Stimulated activated naive CD8-positive, alpha-beta T cell treated with anti-CD3 and anti-CD28 coated beads, Interleukin-15, amount 100 ng/mL, for 72 hours (primary cell): ENCODE measurements around the gene LASP1.
A peak's percentile ranks its signal among the peaks of the same experiment; 100 is the strongest.

Source experiments
- ATAC-seq: fragments of 150-1000 bp; cut with Tn5 transposase; 2 replicates; pipeline ENCODE4 v1.10.0; 2021; ENCODE audit warnings: mild to moderate bottlenecking, moderate library complexity
- DNase-seq, 2 donors: peaks; one replicate each; pipeline ENCODE4 v3.0.0; 2021 to 2022
- H3K27ac Mint-ChIP-seq, 2 donors: one replicate each; pipeline ENCODE4 v1.8.0; 2022; ENCODE audit warnings: mild to moderate bottlenecking in 2 of 2, mixed read lengths in 2 of 2, moderate library complexity in 2 of 2
- H3K27me3 Mint-ChIP-seq: one replicate; pipeline ENCODE4 v1.8.0; 2022; ENCODE audit warnings: mixed read lengths
- H3K4me1 Mint-ChIP-seq: one replicate; pipeline ENCODE4 v1.8.0; 2022; ENCODE audit warnings: mild to moderate bottlenecking, mixed read lengths
- H3K4me3 Mint-ChIP-seq, 2 donors: one replicate each; pipeline ENCODE4 v1.8.0; 2022; ENCODE audit warnings: mild to moderate bottlenecking in 2 of 2, mixed read lengths in 2 of 2, moderate library complexity in 1 of 2
- H3K9me3 Mint-ChIP-seq, 2 donors: one replicate each; pipeline ENCODE4 v1.8.0; 2022; ENCODE audit warnings: mixed read lengths in 2 of 2

LASP1 gene

DNA sequence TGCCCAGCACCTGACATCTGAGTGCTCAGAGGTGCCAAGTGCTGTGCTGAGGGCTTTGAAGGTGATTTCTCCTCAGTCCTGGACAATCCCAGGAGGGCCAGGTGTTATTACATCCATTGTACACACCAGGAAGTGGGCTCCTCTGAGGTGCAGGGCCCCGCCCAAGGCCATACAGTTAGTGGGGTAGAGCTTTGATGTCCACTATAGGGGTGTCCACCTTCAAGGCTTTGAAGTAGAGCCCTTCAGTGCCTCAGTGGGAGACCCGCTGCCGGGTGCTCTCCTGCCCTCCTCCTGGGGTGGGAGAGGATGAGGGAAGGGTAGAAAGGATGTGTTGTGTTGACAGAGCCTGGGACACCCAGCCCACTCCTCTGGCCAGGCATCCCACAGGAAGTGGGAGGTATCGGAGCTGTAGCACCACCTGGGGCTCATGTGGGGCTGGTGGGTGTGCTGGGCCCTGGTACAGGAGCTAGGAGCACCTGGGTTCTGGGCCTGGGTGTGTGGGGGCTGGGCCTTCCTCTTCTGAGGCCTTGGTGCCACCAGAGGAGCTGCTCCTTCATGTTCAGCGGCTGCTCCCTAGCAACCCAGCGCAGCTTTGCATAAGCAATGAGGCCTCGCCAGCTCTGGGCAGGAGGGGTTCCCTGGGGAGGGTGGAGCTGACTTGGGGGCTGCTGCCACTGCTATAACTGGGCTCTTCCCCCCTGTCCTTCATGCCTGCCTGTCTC is 7.4 kb downstream of the LASP1 start:
- DNase-seq (peak in 1 of 2 donors; percentile 41), ATAC-seq (peak; percentile 52)
- peak overlapping the region; percentile 90 to 91 for H3K27ac Mint-ChIP-seq
- H3K4me3 Mint-ChIP-seq: peak overlapping the region; percentile 59 to 68
- no peaks in the 10 kb centered on the region for H3K9me3 Mint-ChIP-seq
- H3K27me3 Mint-ChIP-seq: no peaks in the 10 kb centered on the region
- peaks cover 99% of the 10 kb centered on the region for H3K4me1 Mint-ChIP-seq

DNA sequence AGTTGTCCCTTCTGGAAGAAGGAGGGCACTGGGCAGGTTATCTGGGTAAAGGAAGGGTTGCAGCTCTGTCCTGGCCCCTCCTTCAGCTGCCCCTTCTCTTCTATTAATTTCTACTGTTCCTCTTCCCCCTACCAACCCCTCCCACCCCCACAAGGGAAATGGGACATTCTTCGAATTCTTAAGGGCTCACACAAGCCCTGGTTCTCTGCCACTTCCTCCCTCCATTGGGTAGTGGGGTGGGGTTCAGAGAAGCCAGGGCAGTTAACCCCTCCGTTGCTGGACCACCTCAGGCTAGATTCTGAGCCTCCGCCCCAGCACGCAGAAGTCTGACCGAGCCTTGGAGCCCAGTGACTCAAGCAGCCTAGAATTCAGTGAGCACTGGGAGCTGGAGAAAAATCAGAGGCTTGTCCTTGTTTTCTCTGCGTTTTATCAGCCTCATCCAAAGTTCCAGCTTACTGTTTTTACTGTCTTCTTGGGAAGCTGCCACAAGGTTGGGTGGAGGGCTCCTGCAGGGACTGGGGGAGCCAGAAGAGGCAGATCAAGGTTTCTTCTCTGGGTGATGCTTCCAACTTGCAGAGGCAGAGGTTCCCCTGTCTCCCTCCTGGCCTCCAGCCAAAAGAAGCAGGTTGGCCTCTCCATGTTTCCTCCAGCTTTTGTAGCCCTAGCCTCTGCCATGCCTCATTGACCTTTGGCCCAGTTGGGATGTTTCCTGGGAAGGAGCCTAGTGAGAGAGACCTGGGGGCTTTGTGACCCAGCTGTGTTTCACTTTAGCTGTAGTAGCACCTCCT is 10.2 kb downstream of the LASP1 start:
- Mint-ChIP-seq H3K4me3 (peak overlapping the region; percentile 72 to 77), H3K4me1 (peaks cover 97% of the 10 kb centered on the region), H3K27ac (peak overlapping the region; percentile 63 to 90), H3K27me3 (no peaks in the 10 kb centered on the region), H3K9me3 (no peaks in the 10 kb centered on the region)
- DNase-seq (no peak), ATAC-seq (no peak)

DNA sequence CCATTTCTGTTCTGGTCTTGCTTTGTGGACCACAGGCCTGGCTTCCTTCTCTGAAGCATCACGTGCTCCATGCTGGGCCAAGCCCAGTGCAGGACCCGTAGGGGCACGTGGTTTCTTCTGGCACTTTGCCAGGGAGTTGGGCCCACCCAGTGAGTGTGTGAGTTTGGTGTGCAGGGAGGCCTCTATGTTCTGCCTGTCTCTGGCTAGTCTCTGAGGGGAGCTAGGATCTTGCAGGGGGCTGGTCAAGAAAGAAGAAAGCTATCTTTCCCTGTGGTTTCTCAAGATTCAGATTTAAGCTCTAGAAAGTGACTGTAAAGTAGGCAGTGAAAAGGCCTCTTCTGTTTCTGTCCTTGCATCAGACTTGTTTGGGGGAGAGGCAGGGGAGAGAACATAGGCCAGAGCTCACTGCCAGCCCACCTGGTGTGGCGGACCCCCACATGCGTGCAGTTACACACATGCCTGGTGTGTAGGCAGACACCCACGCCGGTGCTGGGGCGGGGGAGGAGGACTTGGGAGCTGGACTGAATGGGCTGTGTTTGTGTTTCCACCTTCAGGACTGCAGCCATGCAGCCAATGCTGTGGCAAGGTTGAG is 11.8 kb downstream of the LASP1 start:
- H3K9me3 Mint-ChIP-seq: no peaks in the 10 kb centered on the region
- no peaks in the 10 kb centered on the region for H3K27me3 Mint-ChIP-seq
- H3K4me1 Mint-ChIP-seq: peaks cover 97% of the 10 kb centered on the region
- peak overlapping the region; percentile 45 to 81 for H3K4me3 Mint-ChIP-seq
- ATAC-seq (peak; percentile 89), DNase-seq (peak; percentile 71 to 85)
- H3K27ac Mint-ChIP-seq: peak overlapping the region; percentile 84 to 97

DNA sequence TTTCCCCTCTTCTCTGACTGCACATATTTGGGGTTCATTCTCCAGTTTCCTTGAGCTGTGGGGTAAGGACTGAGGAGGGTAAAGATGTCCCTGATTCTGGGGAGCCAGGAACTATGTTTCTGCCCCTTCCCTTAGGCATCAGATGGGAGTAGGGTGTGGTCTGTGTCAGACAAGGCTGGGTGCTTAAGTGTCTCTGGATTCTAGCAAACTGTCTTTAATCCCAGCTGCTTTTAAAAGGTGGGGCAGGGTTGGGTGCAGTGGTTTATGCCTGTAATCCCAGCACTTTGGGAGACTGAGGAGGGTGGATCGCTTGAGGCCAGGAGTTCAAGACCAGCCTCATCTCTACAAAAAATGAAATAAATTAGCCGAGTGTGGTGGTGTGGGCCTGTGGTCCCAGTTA is 13.0 kb downstream of the LASP1 start:
- Mint-ChIP-seq H3K4me3 (peak overlapping the region; percentile 45 to 81), H3K9me3 (no peaks in the 10 kb centered on the region), H3K4me1 (peaks cover 97% of the 10 kb centered on the region), H3K27me3 (no peaks in the 10 kb centered on the region), H3K27ac (peak overlapping the region; percentile 84 to 97)
- no peak for ATAC-seq
- DNase-seq: no peak

DNA sequence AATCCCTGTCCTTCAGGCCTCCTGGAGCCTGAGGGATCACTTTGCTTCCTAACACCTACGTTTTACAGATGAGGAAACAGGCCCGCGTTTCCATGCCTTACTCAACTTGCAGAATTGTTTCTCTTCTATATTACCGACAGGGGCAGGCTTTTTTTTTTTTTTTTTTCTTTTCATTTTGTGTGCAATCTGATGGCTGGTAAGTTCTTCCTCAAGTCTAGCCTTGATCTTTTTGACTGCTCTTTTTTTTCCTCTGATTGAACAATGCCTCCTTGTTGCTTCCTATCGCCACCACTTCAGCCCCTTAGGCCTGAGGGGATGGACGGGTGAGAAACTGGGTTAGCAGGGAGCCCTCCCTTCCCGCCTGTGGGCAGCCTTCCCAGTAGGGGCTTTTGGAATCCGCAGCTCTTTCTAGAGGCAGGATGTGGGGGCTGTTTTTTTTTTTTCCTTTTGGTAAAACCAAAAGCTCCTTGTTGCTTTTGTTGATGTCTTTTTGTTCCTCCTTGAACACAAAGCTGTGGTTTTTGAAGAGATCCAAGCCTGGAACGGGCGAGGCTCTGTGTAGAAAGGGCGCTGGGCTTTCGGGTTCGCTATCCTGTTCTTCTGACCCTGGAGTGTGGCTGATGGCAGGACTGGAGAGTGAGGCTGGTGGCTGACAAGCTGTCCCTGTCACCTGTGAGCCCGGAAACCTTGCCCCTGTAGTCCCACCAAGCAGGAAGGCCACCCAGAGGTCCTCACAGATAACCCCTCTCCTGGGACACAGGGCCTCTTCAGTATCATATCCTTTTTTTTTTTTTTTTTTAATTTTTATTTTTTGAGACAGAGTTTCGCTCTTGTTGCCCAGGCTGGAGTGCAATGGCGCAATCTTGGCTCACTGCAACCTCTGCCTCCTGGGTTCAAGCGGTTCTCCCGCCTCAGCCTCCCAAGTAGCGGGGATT is 14.0 kb downstream of the LASP1 start:
- Mint-ChIP-seq H3K4me3 (peak overlapping the region; percentile 45 to 81), H3K4me1 (peaks cover 97% of the 10 kb centered on the region), H3K27me3 (no peaks in the 10 kb centered on the region), H3K9me3 (no peaks in the 10 kb centered on the region), H3K27ac (peak overlapping the region; percentile 42 to 97)
- DNase-seq (no peak), ATAC-seq (no peak)

DNA sequence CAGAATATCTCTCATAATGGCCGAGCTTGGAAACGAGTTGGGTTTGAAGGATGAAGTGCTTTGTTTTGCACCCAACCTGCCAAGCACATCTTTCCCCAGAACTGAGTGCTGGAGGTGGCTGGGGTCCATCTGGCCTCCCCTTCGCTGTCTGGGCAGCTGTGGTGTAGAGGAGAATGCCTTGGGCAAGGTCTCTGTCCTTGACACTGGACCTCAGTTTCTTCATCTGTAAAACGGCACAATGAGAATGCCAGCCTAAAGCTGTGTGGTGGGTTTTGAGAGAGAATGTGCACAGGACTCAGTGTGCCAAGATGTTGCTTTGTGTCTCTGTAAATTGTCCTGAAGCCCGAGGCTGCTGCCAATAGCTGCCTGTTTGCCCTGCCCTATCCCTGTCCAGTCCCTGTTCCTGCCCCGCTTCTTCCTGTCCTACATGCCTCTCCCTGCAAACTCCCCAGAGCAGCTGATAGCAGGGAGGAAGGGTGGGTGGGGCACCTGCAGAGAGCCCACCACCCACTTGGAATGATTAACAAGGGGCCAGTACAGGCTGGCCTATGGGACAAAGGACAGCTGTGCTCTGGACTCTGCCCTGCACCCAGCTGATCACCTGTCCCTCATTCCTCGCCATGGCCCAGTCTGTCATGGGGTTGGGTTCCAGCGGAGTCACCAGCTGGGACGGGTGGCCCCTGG is 15.3 kb downstream of the LASP1 start:
- Mint-ChIP-seq H3K4me1 (peaks cover 97% of the 10 kb centered on the region), H3K27me3 (no peaks in the 10 kb centered on the region), H3K27ac (peak overlapping the region in 1 of 2 donors; percentile 78), H3K9me3 (no peaks in the 10 kb centered on the region), H3K4me3 (peak overlapping the region; percentile 45 to 63)
- ATAC-seq: no peak
- DNase-seq: no peak

DNA sequence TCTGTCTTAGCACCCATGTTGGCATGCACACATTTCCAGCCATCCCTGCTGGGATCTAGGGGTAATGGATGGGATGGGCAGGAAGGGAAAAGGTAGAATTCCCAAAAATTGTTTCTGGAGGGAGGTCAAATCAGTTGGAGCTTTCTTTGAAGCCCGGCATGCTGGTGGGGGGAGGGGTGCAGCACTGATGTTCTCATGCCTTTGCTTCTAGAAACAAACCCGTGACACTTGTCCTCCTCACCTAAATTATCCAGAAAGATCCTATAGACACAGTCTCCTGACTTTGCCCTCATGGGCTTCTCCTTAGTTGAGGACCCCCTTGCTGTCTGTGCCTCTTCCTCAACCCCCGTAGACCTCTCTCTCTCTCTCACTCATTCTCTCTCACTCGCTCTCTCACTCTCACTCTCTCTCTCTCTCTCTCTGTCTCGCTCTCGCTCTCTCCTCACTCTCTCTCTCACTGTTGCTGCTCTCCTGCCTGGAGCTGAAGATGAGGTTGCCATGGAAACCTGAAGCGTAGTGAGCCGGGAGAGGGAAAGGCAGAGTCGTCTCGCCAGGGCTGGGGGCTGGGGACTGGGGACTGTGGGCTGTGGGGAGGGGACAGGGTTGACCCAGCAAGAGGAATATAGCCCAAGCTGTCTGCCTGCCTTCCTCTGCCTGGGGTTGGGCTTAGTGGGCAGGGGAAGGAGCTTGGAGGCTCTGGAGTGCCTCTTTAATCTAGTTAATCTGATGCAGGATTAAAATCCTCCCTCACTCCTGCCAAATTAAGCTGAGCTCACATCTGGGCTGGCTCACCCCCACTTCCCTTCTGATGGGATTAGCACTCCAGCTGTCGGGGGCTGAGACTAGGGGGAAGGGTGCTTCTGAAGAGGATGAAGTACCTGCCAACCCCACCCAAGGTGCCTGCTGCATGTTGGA is 16.1 kb downstream of the LASP1 start:
- peak overlapping the region; percentile 45 to 63 for H3K4me3 Mint-ChIP-seq
- peak overlapping the region; percentile 76 to 81 for H3K27ac Mint-ChIP-seq
- H3K4me1 Mint-ChIP-seq: peaks cover 97% of the 10 kb centered on the region
- H3K9me3 Mint-ChIP-seq: no peaks in the 10 kb centered on the region
- DNase-seq (no peak), ATAC-seq (no peak)
- H3K27me3 Mint-ChIP-seq: no peaks in the 10 kb centered on the region

DNA sequence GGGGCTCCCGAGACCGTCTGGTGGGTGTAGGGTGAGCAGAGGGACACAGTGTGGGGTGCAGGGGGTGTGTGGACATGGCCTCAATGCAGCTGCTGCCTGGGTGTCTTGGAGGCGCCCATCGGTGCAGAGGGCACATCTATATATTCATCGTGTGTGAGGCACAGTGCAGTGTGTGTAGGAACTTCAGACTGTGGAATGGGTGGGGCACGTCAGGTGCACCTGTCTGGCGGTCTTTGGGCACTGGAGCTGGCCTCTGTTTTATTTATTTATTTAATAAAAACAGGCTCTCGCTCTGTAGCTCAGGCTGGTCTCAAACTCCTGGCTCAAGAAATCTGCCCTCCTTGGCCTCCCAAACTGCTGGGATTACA is 16.8 kb downstream of the LASP1 start:
- Mint-ChIP-seq H3K9me3 (no peaks in the 10 kb centered on the region), H3K27me3 (no peaks in the 10 kb centered on the region), H3K27ac (peak overlapping the region; percentile 76 to 81), H3K4me1 (peaks cover 97% of the 10 kb centered on the region), H3K4me3 (peak overlapping the region in 1 of 2 donors; percentile 63)
- DNase-seq (no peak), ATAC-seq (no peak)

DNA sequence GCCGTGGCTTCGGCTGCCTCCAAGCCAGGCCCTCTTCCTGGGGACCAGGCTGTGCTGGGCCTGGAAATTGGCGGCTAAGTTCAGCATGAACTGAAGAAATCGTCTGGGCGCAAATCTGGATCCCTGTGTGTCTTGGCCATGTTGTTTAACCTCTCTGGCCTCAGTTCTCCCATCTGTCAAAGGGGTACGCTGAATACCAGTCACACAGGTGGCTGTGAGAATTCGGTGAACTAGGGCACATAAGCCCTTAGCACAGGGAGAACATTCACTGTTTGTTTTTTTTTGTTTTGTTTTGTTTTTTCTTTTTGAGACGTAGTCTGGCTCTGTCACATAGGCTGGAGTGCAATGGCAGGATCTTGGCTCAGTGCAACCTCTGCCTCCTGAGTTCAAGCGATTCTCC is 19.0 kb downstream of the LASP1 start:
- peak overlapping the region in 1 of 2 donors; percentile 48 for H3K4me3 Mint-ChIP-seq
- no peak for DNase-seq
- no peaks in the 10 kb centered on the region for H3K27me3 Mint-ChIP-seq
- no peak for ATAC-seq
- H3K4me1 Mint-ChIP-seq: peaks cover 97% of the 10 kb centered on the region
- H3K9me3 Mint-ChIP-seq: no peaks in the 10 kb centered on the region
- H3K27ac Mint-ChIP-seq: peak overlapping the region in 1 of 2 donors; percentile 88

DNA sequence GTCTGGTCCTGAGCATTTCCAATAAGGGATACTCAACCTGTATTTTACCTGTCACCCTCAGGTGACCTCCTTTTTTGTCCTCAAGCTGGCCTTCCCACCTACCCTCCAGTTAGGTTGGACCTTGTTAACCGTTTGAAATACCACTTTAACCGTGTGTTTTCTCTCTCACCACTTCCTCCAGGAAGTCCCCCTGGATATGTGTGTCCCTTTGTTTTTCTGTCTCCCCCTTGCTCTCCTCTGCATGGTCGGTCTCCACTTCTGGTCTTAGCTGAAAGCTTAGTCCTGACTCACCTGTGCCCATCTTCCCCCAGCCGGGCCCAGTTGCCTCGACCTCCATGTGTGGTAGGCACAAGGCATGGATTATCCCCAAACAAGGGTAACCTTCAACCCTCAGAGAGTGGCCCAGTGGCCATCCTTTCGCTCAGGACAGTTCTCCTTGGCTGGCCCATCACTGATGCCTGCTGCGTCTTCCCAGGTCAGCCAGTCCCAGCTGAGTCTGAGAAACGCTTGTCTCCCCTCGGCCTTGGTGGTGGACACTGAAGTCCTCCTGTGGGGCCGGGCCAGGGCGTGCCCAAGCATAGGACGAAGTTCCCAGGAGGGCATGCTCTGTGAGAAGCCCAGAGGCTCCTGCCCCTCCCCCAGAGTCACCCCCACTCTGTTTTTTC is 20.0 kb downstream of the LASP1 start:
- H3K27ac Mint-ChIP-seq: peak overlapping the region; percentile 83 to 91

DNA sequence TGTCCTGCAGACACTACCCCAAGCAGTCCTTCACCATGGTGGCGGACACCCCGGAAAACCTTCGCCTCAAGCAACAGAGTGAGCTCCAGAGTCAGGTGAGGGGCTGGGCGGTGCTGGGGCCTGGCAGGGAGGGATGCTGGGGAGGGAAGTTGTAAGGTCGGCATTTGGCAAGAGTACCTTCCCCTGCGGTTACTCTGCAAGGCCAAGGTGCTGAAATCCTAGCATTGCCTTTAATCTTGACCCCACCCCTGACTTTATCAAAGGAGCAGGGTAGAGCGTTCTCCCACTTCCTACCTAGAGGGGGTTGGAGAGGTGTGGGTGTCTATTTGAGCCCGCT is 20.5 kb downstream of the LASP1 start:
- Mint-ChIP-seq H3K9me3 (no peaks in the 10 kb centered on the region), H3K27me3 (no peaks in the 10 kb centered on the region), H3K4me1 (peaks cover 96% of the 10 kb centered on the region), H3K27ac (peak overlapping the region; percentile 83 to 91), H3K4me3 (peak overlapping the region; percentile 58 to 77)
- DNase-seq (no peak), ATAC-seq (peak; percentile 24)

More for the DNA sequence above, 20.0 kb downstream of the LASP1 start:
- Mint-ChIP-seq H3K4me1 (peaks cover 100% of the 10 kb centered on the region), H3K27me3 (no peaks in the 10 kb centered on the region), H3K4me3 (peak overlapping the region; percentile 58 to 77), H3K9me3 (no peaks in the 10 kb centered on the region)
- ATAC-seq (no peak), DNase-seq (no peak)

DNA sequence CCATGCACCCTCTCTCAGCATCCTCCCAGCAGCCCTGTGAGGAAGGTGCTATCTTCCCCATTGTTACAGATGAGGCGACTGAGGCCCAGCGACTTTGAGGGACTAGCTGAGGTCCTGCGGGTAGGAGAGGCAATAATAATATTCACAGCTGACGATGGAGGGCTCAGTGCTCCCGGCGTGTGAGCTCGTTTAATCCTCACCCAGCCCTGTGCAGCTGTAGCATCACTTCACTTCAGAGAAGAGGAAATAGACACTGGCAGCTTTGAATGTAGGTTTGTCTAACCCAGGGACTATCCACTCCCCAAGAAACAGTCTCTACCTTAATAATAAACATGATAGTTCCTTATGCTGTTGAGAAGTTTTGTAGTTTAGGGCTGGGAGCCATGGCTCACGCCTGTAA is 21.6 kb downstream of the LASP1 start:
- no peak for ATAC-seq
- DNase-seq: no peak
- H3K27me3 Mint-ChIP-seq: no peaks in the 10 kb centered on the region
- H3K27ac Mint-ChIP-seq: peak overlapping the region in 1 of 2 donors; percentile 75
- H3K9me3 Mint-ChIP-seq: no peaks in the 10 kb centered on the region
- peak overlapping the region; percentile 39 to 44 for H3K4me3 Mint-ChIP-seq
- peaks cover 96% of the 10 kb centered on the region for H3K4me1 Mint-ChIP-seq

DNA sequence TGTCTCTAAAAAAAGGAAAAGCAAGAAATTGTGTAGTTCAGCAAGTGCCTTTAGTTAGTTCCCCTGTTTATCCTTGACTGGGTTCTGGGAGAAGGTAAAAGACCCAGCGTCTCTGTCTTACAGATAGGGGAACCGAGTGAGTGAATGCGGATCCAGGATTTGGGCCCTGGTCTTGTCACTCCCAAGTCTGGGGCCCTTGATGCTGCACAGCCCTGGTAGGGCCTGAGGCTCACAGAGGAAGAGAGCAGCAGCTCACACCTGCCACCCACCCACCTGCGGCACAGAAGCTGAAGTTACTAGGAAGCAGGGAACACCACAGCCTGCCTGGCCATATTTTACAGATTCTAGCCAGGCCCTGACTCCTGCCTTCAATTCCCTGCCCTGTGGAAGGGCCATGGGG is 22.2 kb downstream of the LASP1 start:
- peak overlapping the region in 1 of 2 donors; percentile 44 for H3K4me3 Mint-ChIP-seq
- H3K27me3 Mint-ChIP-seq: no peaks in the 10 kb centered on the region
- H3K27ac Mint-ChIP-seq: no peak overlapping the region
- ATAC-seq: no peak
- H3K9me3 Mint-ChIP-seq: no peaks in the 10 kb centered on the region
- peaks cover 96% of the 10 kb centered on the region for H3K4me1 Mint-ChIP-seq
- no peak for DNase-seq
